GM19397 (cell line): ENCODE results near the gene PPP6R3.

Experiments
- ATAC-seq: cut with Tn5 transposase; IDR thresholded peaks from one replicate; pipeline ENCODE4 v1.9.1; 2021; ENCODE audit warnings: mild to moderate bottlenecking, moderate library complexity; ENCODE audit not compliant: unreplicated experiment

Gene PPP6R3

DNA sequence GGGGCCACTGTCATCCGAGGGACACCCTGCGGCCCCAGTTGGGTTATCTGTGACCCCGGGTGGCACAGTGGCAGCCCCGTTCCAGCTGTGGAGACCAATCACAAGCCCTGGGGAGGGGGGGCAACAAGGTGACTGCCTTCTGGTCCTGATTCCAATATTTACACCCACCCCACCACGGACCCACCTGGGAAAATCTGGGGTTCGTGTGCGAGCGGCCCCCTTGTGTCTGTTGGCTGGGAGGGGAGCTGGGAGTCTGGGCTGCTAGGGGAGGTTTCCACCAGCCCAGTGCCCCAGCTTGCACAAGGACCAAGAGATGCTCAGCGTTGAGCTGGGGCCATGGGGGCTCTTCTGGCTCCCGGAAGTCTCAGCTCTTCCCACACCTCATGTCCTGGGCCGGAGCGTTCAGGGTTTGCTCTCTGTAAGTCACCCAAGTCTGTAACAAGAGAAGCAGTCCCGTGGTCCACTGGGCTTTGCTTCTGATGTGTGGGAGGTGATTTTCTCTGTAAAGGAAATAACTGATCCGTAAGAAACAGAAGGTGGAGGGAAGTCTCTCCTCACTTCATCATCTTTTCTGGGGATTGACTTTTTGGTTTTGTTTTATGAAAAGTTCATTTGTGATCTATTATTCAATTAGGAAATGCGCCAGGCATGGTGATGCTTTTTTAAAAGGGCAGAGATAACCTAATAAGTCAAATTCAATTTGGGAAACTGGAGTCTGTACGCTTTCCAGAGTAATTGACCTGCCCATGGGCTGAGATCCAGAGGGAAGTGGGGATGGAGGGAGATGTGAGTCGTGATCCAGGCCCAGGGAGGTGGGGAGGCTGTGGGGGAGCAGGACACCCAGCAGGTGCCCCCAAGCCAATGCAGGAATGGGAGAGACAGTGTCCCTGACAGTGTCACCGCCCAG lies 201.4 kb downstream of the PPP6R3 start:
- ATAC-seq, result no peak

DNA sequence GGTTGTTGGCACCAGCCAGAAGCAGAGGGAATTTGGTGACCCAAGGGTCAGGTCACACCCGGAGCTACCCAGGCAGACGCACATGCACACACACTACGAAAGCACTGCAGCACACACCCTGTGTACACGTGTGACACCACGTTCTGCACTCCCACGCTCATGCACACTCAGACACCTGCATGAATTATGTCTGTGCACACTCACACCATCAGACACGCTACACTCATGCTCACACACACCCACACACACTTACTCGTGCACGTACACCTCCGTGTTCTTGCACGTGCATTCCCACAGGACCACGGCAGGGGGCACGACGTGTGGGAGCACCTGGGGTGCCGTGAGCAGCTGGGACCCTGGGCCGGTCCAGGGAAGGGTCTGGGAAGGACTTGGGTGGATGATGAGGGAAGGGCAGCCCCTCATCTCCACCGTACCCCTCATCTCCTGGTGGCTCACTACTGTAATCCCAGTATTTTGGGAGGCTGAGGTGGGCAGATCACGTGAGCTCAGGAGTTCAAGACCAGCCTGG lies 203.0 kb downstream of the PPP6R3 start:
- ATAC-seq, result no peak

DNA sequence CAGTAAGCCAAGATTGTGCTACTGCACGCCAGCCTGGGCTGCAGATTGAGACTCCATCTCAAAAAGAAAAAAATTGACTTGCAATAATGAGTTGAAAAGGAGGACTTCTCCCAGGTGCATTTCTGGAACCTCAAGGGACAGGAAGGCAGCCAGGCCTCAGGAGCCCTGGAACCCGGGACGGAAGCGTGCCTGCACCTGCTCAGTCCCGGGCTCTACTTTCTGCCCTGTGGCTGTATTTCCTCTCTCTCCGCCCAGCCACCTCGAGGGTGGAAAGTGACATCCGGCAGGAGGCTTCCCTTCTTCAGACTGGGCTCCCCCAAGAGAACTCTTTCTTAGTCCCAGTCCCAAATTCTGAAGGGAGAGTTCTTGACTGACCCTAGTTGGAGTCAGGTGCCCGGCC lies 203.6 kb downstream of the PPP6R3 start:
- ATAC-seq, result no peak

DNA sequence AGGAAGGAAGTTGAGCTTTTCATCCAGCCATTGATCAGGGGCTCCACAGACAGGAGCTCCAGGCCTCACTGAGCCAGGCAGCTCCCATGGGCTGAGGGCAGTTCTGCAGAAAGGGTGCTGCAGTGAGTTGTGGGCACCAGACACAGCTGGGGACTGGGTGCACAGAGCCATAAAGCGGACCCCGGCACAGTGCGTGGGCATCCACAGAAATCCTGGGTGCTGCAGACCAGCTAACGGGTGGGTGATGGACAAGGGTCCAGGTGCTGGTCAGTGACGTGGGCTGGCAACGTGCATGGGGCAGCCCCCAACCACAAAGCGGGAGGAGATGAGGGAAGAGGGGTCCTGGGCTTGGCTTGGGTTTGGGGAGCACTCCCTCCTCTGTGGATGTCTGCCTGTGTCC lies 204.4 kb downstream of the PPP6R3 start:
- no peak for ATAC-seq
